H1 (cell line): ENCODE results near the gene CD72. TPM values are rescaled to one million over a fixed set of nuclear protein-coding genes. Genes with fewer than 3 reads are reported as not detected.
A peak's percentile ranks its signal among the peaks of the same experiment; 100 is the strongest.

Experiments
- CTCF ChIA-PET: fragments of 300-600 bp; sonication (Branson Sonifier 250); formaldehyde crosslinking; loops from one replicate; lab custom pipeline; 2021; ENCODE audit not compliant: partially characterized antibody; lab: Charles Lee
- POLR2A ChIA-PET: fragments of 300-600 bp; sonication (Branson Sonifier 250); formaldehyde crosslinking; loops from one replicate; lab custom pipeline; 2021; ENCODE audit warnings: inconsistent platforms; ENCODE audit not compliant: partially characterized antibody; lab: Charles Lee
- DNase-seq, 2 experiments: peaks; one replicate each; pipeline versions ENCODE4 v3.0.0 to v3.0.0-alpha.2; 2010 to 2022; ENCODE audit warnings: low spot score in 2 of 2, low read depth in 1 of 2, mixed read lengths in 1 of 2
- FAIRE-seq: peaks from 2 replicates; lab custom pipeline; 2011; peaks lifted over from hg19 to GRCh38; lab: Jason Lieb, UNC
- H2AFZ ChIP-seq: 2 replicates; pipeline ENCODE4 v1.8.1; 2012; ENCODE audit warnings: low read length, inconsistent platforms
- H2AK5ac ChIP-seq: 2 replicates; pipeline ENCODE4 v1.6.1; 2013; ENCODE audit warnings: low read depth, low read length
- H2BK120ac ChIP-seq: replicated peaks from 2 replicates; pipeline ENCODE3; 2013; ENCODE audit warnings: low read depth, low read length, inconsistent platforms
- H2BK12ac ChIP-seq: 2 replicates; pipeline ENCODE4 v1.6.1; 2013; ENCODE audit warnings: low read depth, low read length
- H2BK15ac ChIP-seq: 2 replicates; pipeline ENCODE4 v1.6.1; 2013; ENCODE audit warnings: low read length
- H2BK20ac ChIP-seq: 2 replicates; pipeline ENCODE4 v1.6.1; 2013; ENCODE audit warnings: low read length
- H2BK5ac ChIP-seq: 2 replicates; pipeline ENCODE4 v1.6.1; 2013; ENCODE audit warnings: low read depth, low read length
- H3K14ac ChIP-seq: 2 replicates; pipeline ENCODE4 v1.6.1; 2013; ENCODE audit warnings: inconsistent platforms; ENCODE audit not compliant: insufficient read length
- H3K18ac ChIP-seq: 2 replicates; pipeline ENCODE4 v1.6.1; 2013; ENCODE audit warnings: low read length; ENCODE audit errors: extremely low read depth
- H3K23ac ChIP-seq: 2 replicates; pipeline ENCODE4 v1.6.1; 2013; ENCODE audit warnings: inconsistent platforms; ENCODE audit not compliant: insufficient read length
- H3K23me2 ChIP-seq: 2 replicates; pipeline ENCODE4 v1.6.1; 2013; ENCODE audit warnings: low read depth, low read length
- H3K27ac ChIP-seq: 2 replicates; pipeline ENCODE4 v1.6.1; 2011; ENCODE audit warnings: low read depth, low read length, inconsistent platforms
- H3K27me3 ChIP-seq, 4 experiments: replicated peaks in 1 of 4; 1 replicate in 1 of 4; 2 replicates in 3 of 4; pipeline versions ENCODE4 v1.6.1 to v1.8.1; 2011 to 2013; ENCODE audit warnings: low read length in 3 of 4, mild to moderate bottlenecking in 3 of 4, inconsistent platforms in 2 of 4, mixed read lengths in 2 of 4, moderate library complexity in 1 of 4; ENCODE audit not compliant: control insufficient read depth in 3 of 4, insufficient read depth in 3 of 4; ENCODE audit errors: extremely low read depth in 1 of 4
- H3K36me3 ChIP-seq, 4 experiments: 2 replicates each; pipeline versions ENCODE4 v1.6.1 to v1.8.1; 2011 to 2013; ENCODE audit warnings: mild to moderate bottlenecking in 4 of 4, low read length in 3 of 4, moderate library complexity in 2 of 4, control low read depth in 1 of 4, inconsistent platforms in 1 of 4; ENCODE audit not compliant: insufficient read depth in 4 of 4, control insufficient read depth in 2 of 4
- H3K4ac ChIP-seq: replicated peaks from 2 replicates; pipeline ENCODE3; 2013; ENCODE audit warnings: low read length, low read depth, mixed read lengths, inconsistent platforms; ENCODE audit not compliant: insufficient read length
- H3K4me1 ChIP-seq, 4 experiments: replicated peaks in 1 of 4; 1 replicate in 1 of 4; 2 replicates in 3 of 4; pipeline versions ENCODE4 v1.6.1 to v1.8.1; 2011 to 2013; ENCODE audit warnings: low read length in 3 of 4, inconsistent platforms in 2 of 4, mixed read lengths in 1 of 4; ENCODE audit not compliant: insufficient read depth in 4 of 4, control insufficient read depth in 3 of 4
- H3K4me2 ChIP-seq, 2 experiments: 2 replicates each; pipeline versions ENCODE4 v1.6.1 to v1.8.1; 2011 to 2013; ENCODE audit warnings: low read depth in 2 of 2, low read length in 2 of 2, control low read depth in 1 of 2, inconsistent platforms in 1 of 2, mild to moderate bottlenecking in 1 of 2; ENCODE audit not compliant: insufficient read depth in 1 of 2
- H3K4me3 ChIP-seq, 4 experiments: fragments of 200-600, 300-600 bp in 1 of 4; sonication (generic), shearing (Covaris generic), sonication (Bioruptor Twin) in 1 of 4; 2 replicates each; pipeline versions ENCODE4 v1.5.1 to v1.8.1; 2011 to 2016; ENCODE audit warnings: low read length in 4 of 4, low read depth in 3 of 4, control low read depth in 2 of 4, inconsistent platforms in 2 of 4, mild to moderate bottlenecking in 2 of 4, mixed read lengths in 1 of 4, moderate library complexity in 1 of 4; ENCODE audit not compliant: insufficient read depth in 2 of 4; ENCODE audit errors: extremely low read depth in 1 of 4
- H3K56ac ChIP-seq: replicated peaks from 2 replicates; pipeline ENCODE3; 2013; ENCODE audit warnings: low read depth, mild to moderate bottlenecking, mixed read lengths, low read length, inconsistent platforms; ENCODE audit not compliant: insufficient read length
- H3K79me1 ChIP-seq: 2 replicates; pipeline ENCODE4 v1.6.1; 2013; ENCODE audit warnings: low read depth, low read length, control low read depth
- H3K79me2 ChIP-seq, 2 experiments: 2 replicates each; pipeline versions ENCODE4 v1.6.1 to v1.8.1; 2012 to 2013; ENCODE audit warnings: low read length in 2 of 2, mild to moderate bottlenecking in 2 of 2, inconsistent platforms in 1 of 2; ENCODE audit not compliant: insufficient read depth in 2 of 2, control insufficient read depth in 1 of 2
- H3K9ac ChIP-seq, 4 experiments: replicated peaks in 1 of 4; 1 replicate in 1 of 4; 2 replicates in 3 of 4; pipeline versions ENCODE4 v1.6.1 to v1.8.1; 2011 to 2013; ENCODE audit warnings: low read depth in 3 of 4, low read length in 3 of 4, control low read depth in 2 of 4, mild to moderate bottlenecking in 2 of 4, moderate library complexity in 2 of 4, inconsistent platforms in 1 of 4; ENCODE audit errors: extremely low read depth in 1 of 4
- H3K9me3 ChIP-seq, 2 experiments: 2 replicates each; pipeline versions ENCODE4 v1.6.1 to v1.8.1; 2012 to 2013; ENCODE audit warnings: mild to moderate bottlenecking in 2 of 2, moderate library complexity in 2 of 2, control low read depth in 1 of 2, inconsistent platforms in 1 of 2, low read depth in 1 of 2, low read length in 1 of 2, mixed read lengths in 1 of 2; ENCODE audit not compliant: insufficient read depth in 2 of 2
- H4K20me1 ChIP-seq, 2 experiments: replicated peaks in 1 of 2; 2 replicates each; pipeline versions ENCODE3 to v1.8.1; 2011 to 2013; ENCODE audit warnings: inconsistent platforms in 2 of 2, low read length in 2 of 2, mild to moderate bottlenecking in 1 of 2; ENCODE audit not compliant: insufficient read depth in 2 of 2, control insufficient read depth in 1 of 2
- H4K5ac ChIP-seq: 2 replicates; pipeline ENCODE4 v1.6.1; 2013; ENCODE audit warnings: low read length, low read depth, mixed read lengths, inconsistent platforms; ENCODE audit not compliant: insufficient read length
- H4K8ac ChIP-seq: 2 replicates; pipeline ENCODE4 v1.8.0; 2013; ENCODE audit warnings: mild to moderate bottlenecking, moderate library complexity, low read length, inconsistent platforms; ENCODE audit not compliant: insufficient read depth; ENCODE audit errors: extremely low read depth
- H4K91ac ChIP-seq: replicated peaks from 2 replicates; pipeline ENCODE3; 2013; ENCODE audit warnings: low read length, mixed read lengths, inconsistent platforms; ENCODE audit not compliant: insufficient read length
- ASH2L ChIP-seq: fragments of 200-600, 300-600 bp; sonication (generic); IDR thresholded peaks from one replicate; pipeline ENCODE4 v1.7.1; 2017; ENCODE audit warnings: low read length
- CHD2 ChIP-seq: IDR thresholded peaks from 2 replicates; pipeline ENCODE4 v1.6.1; 2012; ENCODE audit warnings: low read length, improper control_type of control experiment
- FOSL1 ChIP-seq: IDR thresholded peaks from 2 replicates; pipeline ENCODE4 v1.6.1; 2011; ENCODE audit warnings: mild to moderate bottlenecking, low read depth, low read length, moderate library complexity; ENCODE audit not compliant: insufficient read depth
- JUND ChIP-seq: IDR thresholded peaks from 2 replicates; pipeline ENCODE4 v1.6.1; 2011; ENCODE audit warnings: mild to moderate bottlenecking, improper control_type of control experiment, low read length
- NANOG ChIP-seq: IDR thresholded peaks from 2 replicates; pipeline ENCODE4 v1.6.1; 2011; ENCODE audit warnings: low read length, low read depth, mild to moderate bottlenecking, inconsistent platforms; ENCODE audit not compliant: insufficient read depth, poor library complexity, severe bottlenecking
- NRF1 ChIP-seq: IDR thresholded peaks from 2 replicates; pipeline ENCODE4 v1.6.1; 2011; ENCODE audit warnings: mild to moderate bottlenecking, low read depth, low read length, improper control_type of control experiment
- RBBP5 ChIP-seq: IDR thresholded peaks from 2 replicates; pipeline ENCODE4 v1.7.1; 2012; ENCODE audit warnings: low read depth, mild to moderate bottlenecking, inconsistent platforms, low read length, moderate library complexity, borderline replicate concordance
- SP4 ChIP-seq: IDR thresholded peaks from 2 replicates; pipeline ENCODE4 v1.6.1; 2012; ENCODE audit warnings: low read length, inconsistent platforms
- WGBS, 2 experiments: shearing (Covaris generic) in 1 of 2; methylation state at CpG; one replicate each; pipeline versions ENCODE4 v1.1.6 to v1.1.7; 2013 to 2015; ENCODE audit warnings: low lambda C conversion rate in 2 of 2, mixed read lengths in 2 of 2, inconsistent platforms in 1 of 2, low coverage in 1 of 2, missing lambda C conversion rate in 1 of 2; ENCODE audit not compliant: insufficient replicate concordance in 2 of 2, insufficient coverage in 1 of 2, insufficient read length in 1 of 2; ENCODE audit errors: extremely low coverage in 1 of 2, missing lambda C conversion rate in 1 of 2; 5-methylcytosine and 5-hydroxymethylcytosine counted together
- polyA plus RNA-seq, 7 experiments: library from polyadenylated mRNA; depleted of rRNA in 3 of 7; stranded (reverse) in 5 of 7; unstranded in 2 of 7; fragments of >200 nt in 5 of 7; fragments of 200-250 nt in 2 of 7; gene quantifications; 1 replicate in 5 of 7; 2 replicates in 1 of 7; 4 replicates in 1 of 7; pipeline versions ENCODE4 v1.2.1 to v1.2.3, GENCODE V29; 2011 to 2013; ENCODE audit warnings: missing spikeins in 2 of 7, mixed read lengths in 2 of 7
- total RNA-seq: library from RNA; stranded (reverse); fragmentation: NEBNext Ultra II Directional; extraction: Animal tissue kit (Norgen Biotek cat#: 25700); gene quantifications from 2 replicates; pipeline ENCODE4 v1.2.1, GENCODE V29; 2021
- TF ChIP-seq, protein P1 (sequence below), 3 experiments: IDR thresholded peaks; 1 replicate in 2 of 3; 2 replicates in 1 of 3; pipeline versions ENCODE4 v1.5.1 to v1.6.1; 2011; ENCODE audit warnings: low read length in 3 of 3, mild to moderate bottlenecking in 3 of 3, inconsistent platforms in 2 of 3, low read depth in 1 of 3, moderate library complexity in 1 of 3; ENCODE audit not compliant: insufficient read depth in 1 of 3; ENCODE audit errors: control extremely low read depth in 1 of 3
- TF ChIP-seq, protein P2 (sequence below): IDR thresholded peaks from 2 replicates; pipeline ENCODE4 v1.6.1; 2011; ENCODE audit warnings: low read length, improper control_type of control experiment

The CD72 gene
- total and polyA plus RNA-seq, 2 of the 8 experiments (the other 6 are each of a cell fraction or from before 2014, with no cell fraction given) = 4.0 to 4.5 TPM

DNA sequence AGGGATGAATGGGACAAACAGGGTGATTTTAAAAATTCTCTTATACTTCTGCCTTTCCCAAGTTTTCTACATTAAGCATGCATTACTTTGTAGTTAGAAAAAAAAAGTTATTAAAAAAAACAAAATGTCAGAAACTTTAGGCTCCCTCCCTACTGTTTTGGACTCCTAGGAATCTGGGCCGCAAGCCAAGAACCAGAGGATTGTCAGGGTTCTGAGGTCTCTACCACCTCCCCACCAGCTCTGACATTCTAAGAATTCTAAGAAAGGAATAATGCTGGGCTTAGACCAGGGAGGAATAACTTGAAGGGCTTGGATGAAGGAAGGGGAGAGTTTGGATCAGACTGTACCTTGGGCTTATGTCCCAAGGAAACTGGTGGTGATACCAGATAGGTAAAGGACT is 47.8 kb upstream of the CD72 start:
- Histone ChIP-seq H4K8ac (no peak overlapping the region), H3K4me1 (peaks cover 0 to 5% (median 1%) of the 10 kb centered on the region in 4 experiments; a peak in 5 of 7 replicates), H3K9me3 (no peaks in the 10 kb centered on the region), H4K20me1 (peaks cover 0 to 2% of the 10 kb centered on the region in 2 experiments), H3K79me2 (no peaks in the 10 kb centered on the region; a peak in 1 of 4 replicates), H3K4me3 (no peak overlapping the region), H3K4ac (no peak overlapping the region), H3K14ac (no peak overlapping the region), H2BK20ac (no peak overlapping the region), H3K27ac (no peak overlapping the region), H3K18ac (no peak overlapping the region), H4K91ac (no peak overlapping the region), H3K9ac (no peak overlapping the region), H3K79me1 (peaks cover 2% of the 10 kb centered on the region; the same call in 1 of the 2 replicates), H2BK120ac (no peak overlapping the region), H3K36me3 (peaks cover 6 to 23% (median 13%) of the 10 kb centered on the region in 4 experiments), H2BK15ac (peak overlapping the region; percentile 25; the same call in 1 of the 2 replicates), H2AFZ (no peak overlapping the region), H3K27me3 (no peaks in the 10 kb centered on the region), H2AK5ac (peak overlapping the region; percentile 77; the same call in 1 of the 2 replicates), H2BK12ac (no peak overlapping the region), H3K56ac (no peak overlapping the region), H2BK5ac (no peak overlapping the region), H4K5ac (no peak overlapping the region), H3K4me2 (no peak overlapping the region), H3K23ac (no peak overlapping the region), H3K23me2 (peaks cover 4% of the 10 kb centered on the region; the same call in 1 of the 2 replicates)
- DNase-seq (no peak), FAIRE-seq (no peak)
- TF ChIP-seq NANOG (no peak), SP4 (no peak), ASH2L (no peak), NRF1 (no peak), FOSL1 (no peak), RBBP5 (no peak), CHD2 (no peak), JUND (no peak)
- TF ChIP-seq, protein P1, sequence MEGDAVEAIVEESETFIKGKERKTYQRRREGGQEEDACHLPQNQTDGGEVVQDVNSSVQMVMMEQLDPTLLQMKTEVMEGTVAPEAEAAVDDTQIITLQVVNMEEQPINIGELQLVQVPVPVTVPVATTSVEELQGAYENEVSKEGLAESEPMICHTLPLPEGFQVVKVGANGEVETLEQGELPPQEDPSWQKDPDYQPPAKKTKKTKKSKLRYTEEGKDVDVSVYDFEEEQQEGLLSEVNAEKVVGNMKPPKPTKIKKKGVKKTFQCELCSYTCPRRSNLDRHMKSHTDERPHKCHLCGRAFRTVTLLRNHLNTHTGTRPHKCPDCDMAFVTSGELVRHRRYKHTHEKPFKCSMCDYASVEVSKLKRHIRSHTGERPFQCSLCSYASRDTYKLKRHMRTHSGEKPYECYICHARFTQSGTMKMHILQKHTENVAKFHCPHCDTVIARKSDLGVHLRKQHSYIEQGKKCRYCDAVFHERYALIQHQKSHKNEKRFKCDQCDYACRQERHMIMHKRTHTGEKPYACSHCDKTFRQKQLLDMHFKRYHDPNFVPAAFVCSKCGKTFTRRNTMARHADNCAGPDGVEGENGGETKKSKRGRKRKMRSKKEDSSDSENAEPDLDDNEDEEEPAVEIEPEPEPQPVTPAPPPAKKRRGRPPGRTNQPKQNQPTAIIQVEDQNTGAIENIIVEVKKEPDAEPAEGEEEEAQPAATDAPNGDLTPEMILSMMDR (IDR thresholded peaks at IDR 0.05; ENCODE audit: control extremely low read depth in 1 of 3, insufficient read depth in 1 of 3, low read depth in 1 of 3, low read length in 3 of 3) = no peak
- TF ChIP-seq, protein P2, sequence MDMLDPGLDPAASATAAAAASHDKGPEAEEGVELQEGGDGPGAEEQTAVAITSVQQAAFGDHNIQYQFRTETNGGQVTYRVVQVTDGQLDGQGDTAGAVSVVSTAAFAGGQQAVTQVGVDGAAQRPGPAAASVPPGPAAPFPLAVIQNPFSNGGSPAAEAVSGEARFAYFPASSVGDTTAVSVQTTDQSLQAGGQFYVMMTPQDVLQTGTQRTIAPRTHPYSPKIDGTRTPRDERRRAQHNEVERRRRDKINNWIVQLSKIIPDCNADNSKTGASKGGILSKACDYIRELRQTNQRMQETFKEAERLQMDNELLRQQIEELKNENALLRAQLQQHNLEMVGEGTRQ = no peak
- 100% methylated on average over 1 of the region's 1 CpG; no CpG with 5 or more reads in 1 of the 2 experiments for WGBS, 2 experiments
- ChIA-PET POLR2A (interaction anchor here (0.7 to 6.6 kb wide), 11 partner anchors 9 to 148 kb away, joined by 3 to 65 read pairs (median 3); partner anchors contain the start of genes CA9, CREB3, GBA2 and RGP1), CTCF (interaction anchor here (0.7 to 15.9 kb wide), 8 partner anchors 8 to 63 kb away, joined by 3 to 347 read pairs (median 55); partner anchors contain the start of genes CCDC107, CREB3, RMRP and SIT1)
